Effector memory CD8-positive, alpha-beta T cell (primary cell): Measurements from ENCODE around the gene B4GALNT2.

Experiments used
- ATAC-seq: fragments of 150-1000 bp; cut with Tn5 transposase; replicated peaks from 2 replicates; pipeline ENCODE4 v1.10.0; 2021; ENCODE audit warnings: mild to moderate bottlenecking, moderate library complexity
- DNase-seq, 3 experiments: peaks; one replicate each; pipeline ENCODE4 v3.0.0; 2021
- H3K27ac Mint-ChIP-seq, 2 donors: one replicate each; pipeline ENCODE4 v1.8.0; 2022; ENCODE audit warnings: mild to moderate bottlenecking in 2 of 2, mixed read lengths in 2 of 2, moderate library complexity in 2 of 2
- H3K27me3 Mint-ChIP-seq, 2 donors: one replicate each; pipeline ENCODE4 v1.8.0; 2022; ENCODE audit warnings: mixed read lengths in 2 of 2
- H3K36me3 Mint-ChIP-seq: one replicate; pipeline ENCODE4 v1.8.0; 2022; ENCODE audit warnings: mild to moderate bottlenecking, moderate library complexity, mixed read lengths; ENCODE audit not compliant: insufficient read depth
- H3K4me1 Mint-ChIP-seq, 2 donors: one replicate each; pipeline ENCODE4 v1.8.0; 2022; ENCODE audit warnings: low read depth in 2 of 2, mixed read lengths in 2 of 2
- H3K4me3 Mint-ChIP-seq, 2 donors: one replicate each; pipeline ENCODE4 v1.8.0; 2022; ENCODE audit warnings: mild to moderate bottlenecking in 2 of 2, mixed read lengths in 2 of 2, moderate library complexity in 2 of 2
- H3K9me3 Mint-ChIP-seq, 2 donors: one replicate each; pipeline ENCODE4 v1.8.0; 2022; ENCODE audit warnings: mixed read lengths in 2 of 2

B4GALNT2 gene

DNA sequence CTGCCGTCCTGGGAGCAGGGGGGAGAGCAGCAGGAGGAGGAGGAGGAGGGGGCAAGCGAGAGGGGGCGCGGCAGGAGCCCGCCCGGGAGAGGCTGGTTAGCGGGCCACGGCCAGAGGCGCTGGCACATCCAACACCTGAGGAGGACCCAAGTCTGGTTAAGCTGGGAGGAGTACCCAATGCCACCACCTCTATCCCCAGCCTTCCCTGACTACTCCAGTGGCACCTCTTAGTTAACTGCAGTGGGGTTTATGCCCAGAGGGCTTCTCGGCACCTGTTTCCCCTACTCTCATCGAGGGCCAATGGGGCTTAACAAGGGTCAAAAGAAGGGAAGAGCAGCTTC is 92.4 kb downstream of the B4GALNT2 start:
- Mint-ChIP-seq H3K27me3 (no peaks in the 10 kb centered on the region), H3K4me1 (peaks cover 43 to 49% of the 10 kb centered on the region in 2 donors), H3K36me3 (peaks cover 45% of the 10 kb centered on the region), H3K9me3 (no peaks in the 10 kb centered on the region), H3K27ac (peak overlapping the region; percentile 79 to 82), H3K4me3 (peak overlapping the region; percentile 84 to 88)
- ATAC-seq = no peak
- no peak for DNase-seq

DNA sequence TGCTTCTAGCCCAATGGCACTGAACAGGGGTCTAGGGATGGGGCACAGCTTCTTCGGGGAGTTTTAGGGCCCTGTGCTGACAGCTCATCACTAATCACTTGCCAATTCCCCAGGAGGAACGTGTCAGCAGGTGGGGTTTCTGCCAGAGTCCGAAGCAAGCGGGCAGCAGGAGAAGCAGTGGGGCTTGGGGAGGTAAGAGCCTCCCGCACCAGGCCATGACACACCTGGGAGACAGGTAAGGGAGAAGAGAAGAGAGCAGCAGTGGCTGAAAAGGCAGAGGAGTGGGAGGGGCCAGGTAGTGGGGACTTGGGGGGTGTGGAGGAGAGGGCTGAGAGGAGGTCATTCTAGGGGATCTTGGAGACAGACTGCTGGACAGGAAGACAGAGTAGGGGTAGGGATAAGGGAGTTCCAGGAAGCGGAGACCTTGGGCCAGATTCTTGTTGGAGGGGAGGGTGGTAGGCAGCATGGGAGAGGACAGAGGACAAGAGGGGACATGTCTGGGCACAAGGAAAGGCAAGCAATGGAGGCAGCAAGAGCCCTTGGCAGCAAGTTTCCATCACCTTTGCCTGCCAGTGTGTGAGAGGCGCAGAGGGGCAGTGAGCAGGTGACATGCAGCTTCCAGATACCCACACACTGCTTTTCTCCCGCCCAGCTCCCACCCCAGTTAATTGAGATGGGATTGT is 93.1 kb downstream of the B4GALNT2 start:
- H3K27me3 Mint-ChIP-seq = no peaks in the 10 kb centered on the region
- no peaks in the 10 kb centered on the region for H3K9me3 Mint-ChIP-seq
- H3K4me1 Mint-ChIP-seq = peaks cover 43 to 46% of the 10 kb centered on the region in 2 donors
- H3K36me3 Mint-ChIP-seq = peaks cover 47% of the 10 kb centered on the region
- peak overlapping the region; percentile 36 to 88 for H3K4me3 Mint-ChIP-seq
- peak overlapping the region; percentile 26 to 52 for H3K27ac Mint-ChIP-seq
- DNase-seq (no peak), ATAC-seq (no peak)
